Activated CD8-positive, alpha-beta T cell treated with anti-CD3 and anti-CD28 coated beads, Interleukin-2, amount 10 ng/mL, durations not matched to agents 7 days and 5 days (primary cell): ENCODE results near the gene TMEM233. TPM values are rescaled to one million over a fixed set of nuclear protein-coding genes. Genes with fewer than 3 reads are reported as not detected.
"Not testable (repeated sequence)": the region's sequence is repeated elsewhere in the genome, so short reads cannot be mapped to it uniquely, and the experiment has no call there.

ENCODE experiments used
- ATAC-seq: fragments of 150-1000 bp; cut with Tn5 transposase; one replicate; pipeline ENCODE4 v1.10.0; 2021; ENCODE audit warnings: moderate library complexity
- CTCF ChIA-PET: fragments of 350-600 bp; sonication (Branson Sonifier 250); formaldehyde crosslinking; loops from one replicate; lab custom pipeline; 2021; ENCODE audit warnings: antibody characterized with exemption; lab: Charles Lee
- POLR2A ChIA-PET: fragments of 350-600 bp; sonication (Branson Sonifier 250); formaldehyde crosslinking; loops from one replicate; lab custom pipeline; 2021; ENCODE audit warnings: antibody characterized with exemption; lab: Charles Lee
- DNase-seq: peaks from one replicate; pipeline ENCODE4 v3.0.0-alpha.2; 2020
- H3K27ac Mint-ChIP-seq: one replicate; pipeline ENCODE4 v1.8.0; 2021; ENCODE audit warnings: mild to moderate bottlenecking, mixed read lengths
- H3K27me3 Mint-ChIP-seq: one replicate; pipeline ENCODE4 v1.8.0; 2021; ENCODE audit warnings: low read depth, mixed read lengths
- H3K36me3 Mint-ChIP-seq: one replicate; pipeline ENCODE4 v1.8.0; 2021; ENCODE audit warnings: low read depth, mixed read lengths
- H3K4me1 Mint-ChIP-seq: one replicate; pipeline ENCODE4 v1.8.0; 2021; ENCODE audit warnings: low read depth, mixed read lengths
- H3K4me3 Mint-ChIP-seq: one replicate; pipeline ENCODE4 v1.8.0; 2021; ENCODE audit warnings: mild to moderate bottlenecking, mixed read lengths
- H3K9me3 Mint-ChIP-seq: one replicate; pipeline ENCODE4 v1.8.0; 2022; ENCODE audit warnings: mixed read lengths; ENCODE audit not compliant: insufficient read depth
- total RNA-seq, 2 experiments: library from RNA; stranded (reverse); gene quantifications; one replicate each; pipeline ENCODE4 v1.2.3, GENCODE V29; 2021

The TMEM233 gene
- total RNA-seq, 2 experiments from 2014 or later: not detected

- ATAC-seq (no peak), DNase-seq (no peak)
- ChIA-PET CTCF (no interaction called here), POLR2A (no interaction called here)
- Mint-ChIP-seq H3K4me3 (no peak overlapping the region), H3K9me3 (no peaks in the 10 kb centered on the region), H3K27me3 (peaks cover 2% of the 10 kb centered on the region), H3K4me1 (no peaks in the 10 kb centered on the region), H3K36me3 (no peaks in the 10 kb centered on the region), H3K27ac (no peak overlapping the region)
Observed at GRCh38 chr12:119614705-119615104, 21.1 kb downstream of the TMEM233 start.

DNA sequence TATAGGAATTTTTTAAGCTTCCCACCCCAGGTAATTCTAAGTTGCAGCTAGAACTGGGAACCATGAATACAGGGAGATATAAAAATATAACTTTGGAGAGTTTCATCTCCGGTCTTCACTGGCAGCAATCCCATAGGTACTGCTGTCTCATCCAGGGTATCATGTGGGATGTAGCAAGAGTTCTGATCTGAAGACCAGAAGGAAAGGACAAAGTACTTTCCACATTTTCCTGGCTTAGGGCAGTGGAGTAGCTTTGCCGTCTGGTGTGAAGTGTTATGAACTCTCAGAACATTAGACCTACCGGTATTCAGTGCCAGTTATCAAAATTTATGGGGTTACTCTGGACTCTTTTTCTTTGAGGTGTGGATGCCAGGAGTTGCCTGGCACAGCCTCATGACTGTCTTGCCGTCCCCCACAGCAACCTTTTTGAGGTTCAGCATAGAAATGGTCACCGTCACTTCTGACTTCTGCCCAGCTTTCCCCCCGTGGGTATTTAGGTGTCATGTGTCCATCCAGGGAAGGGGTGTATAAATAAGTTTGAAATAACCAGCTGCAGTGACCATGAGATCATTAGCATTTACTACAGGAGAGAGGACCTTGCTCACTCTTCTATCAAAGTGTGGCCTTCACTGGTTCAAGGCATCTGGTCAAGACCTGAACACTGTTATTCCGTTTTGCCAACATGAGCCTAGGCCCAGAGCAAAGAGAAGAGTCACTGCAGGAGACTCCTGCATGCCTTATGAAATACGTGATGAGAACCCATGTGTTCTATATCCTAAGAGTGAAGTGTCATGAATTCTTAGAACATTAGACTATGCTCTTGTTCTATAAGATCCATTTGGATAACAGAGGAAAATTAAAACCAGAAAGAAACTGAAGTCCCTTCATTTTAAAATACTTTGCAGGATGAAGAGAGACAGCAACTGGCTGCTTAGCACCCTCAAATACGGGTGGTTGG is 22.2 kb downstream of the TMEM233 start:
- Mint-ChIP-seq H3K27me3 (peaks cover 4% of the 10 kb centered on the region), H3K4me3 (no peak overlapping the region), H3K36me3 (no peaks in the 10 kb centered on the region), H3K9me3 (no peaks in the 10 kb centered on the region), H3K4me1 (no peaks in the 10 kb centered on the region), H3K27ac (no peak overlapping the region)
- ChIA-PET POLR2A (no interaction called here), CTCF (no interaction called here)
- no peak for DNase-seq
- ATAC-seq: no peak

GRCh38 chr12:119618328-119618896 is 24.8 kb downstream of the TMEM233 start:
- H3K4me3 Mint-ChIP-seq, ATAC-seq, H3K9me3 Mint-ChIP-seq, CTCF ChIA-PET, H3K27me3 Mint-ChIP-seq, H3K36me3 Mint-ChIP-seq, DNase-seq, POLR2A ChIA-PET, H3K4me1 Mint-ChIP-seq, H3K27ac Mint-ChIP-seq: not testable (repeated sequence)

DNA sequence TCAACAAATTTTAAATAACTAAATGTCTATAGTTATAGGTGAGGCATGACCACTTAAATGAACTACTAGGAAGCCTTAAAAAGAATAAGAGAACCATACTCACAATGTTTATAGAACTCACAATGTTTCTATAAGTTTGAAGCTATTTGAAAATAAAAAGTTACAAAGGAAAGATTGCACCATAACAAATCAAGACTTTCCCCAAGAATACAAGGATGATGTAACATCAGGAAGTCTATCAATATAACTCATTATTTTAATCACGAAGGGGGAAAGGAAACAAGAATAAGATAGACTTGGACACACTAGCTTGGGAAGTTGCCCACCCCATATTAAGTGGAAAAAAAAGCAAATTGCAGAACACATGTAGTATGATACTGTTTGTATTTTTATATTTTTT is 26.9 kb downstream of the TMEM233 start:
- no peaks in the 10 kb centered on the region for H3K9me3 Mint-ChIP-seq
- CTCF ChIA-PET: no interaction called here

GRCh38 chr12:119621878-119622277 is 28.3 kb downstream of the TMEM233 start:
- peaks cover 13% of the 10 kb centered on the region for H3K27me3 Mint-ChIP-seq
- ATAC-seq (no peak), DNase-seq (no peak)
- POLR2A ChIA-PET: no interaction called here
- no peaks in the 10 kb centered on the region for H3K9me3 Mint-ChIP-seq
- no peak overlapping the region for H3K27ac Mint-ChIP-seq
- no peaks in the 10 kb centered on the region for H3K36me3 Mint-ChIP-seq
- H3K4me1 Mint-ChIP-seq: no peaks in the 10 kb centered on the region
- H3K4me3 Mint-ChIP-seq: no peak overlapping the region
- CTCF ChIA-PET: interaction anchor here (0.8 kb wide), 1 partner anchor 22 kb away, joined by 3 read pairs; no protein-coding TSS in a partner anchor

More for the DNA sequence above, 26.9 kb downstream of the TMEM233 start:
- no peaks in the 10 kb centered on the region for H3K36me3 Mint-ChIP-seq
- H3K27me3 Mint-ChIP-seq: peaks cover 9% of the 10 kb centered on the region
- DNase-seq (no peak), ATAC-seq (no peak)
- POLR2A ChIA-PET: no interaction called here
- H3K4me3 Mint-ChIP-seq: no peak overlapping the region
- H3K4me1 Mint-ChIP-seq: no peaks in the 10 kb centered on the region
- no peak overlapping the region for H3K27ac Mint-ChIP-seq

- DNase-seq: no peak
- CTCF ChIA-PET: no interaction called here
- ATAC-seq: no peak
- Mint-ChIP-seq H3K9me3 (no peaks in the 10 kb centered on the region), H3K36me3 (no peaks in the 10 kb centered on the region), H3K27ac (no peak overlapping the region), H3K27me3 (peaks cover 14% of the 10 kb centered on the region), H3K4me3 (no peak overlapping the region), H3K4me1 (no peaks in the 10 kb centered on the region)
- POLR2A ChIA-PET: no interaction called here
Observed at GRCh38 chr12:119624966-119625365, 31.4 kb downstream of the TMEM233 start.

DNA sequence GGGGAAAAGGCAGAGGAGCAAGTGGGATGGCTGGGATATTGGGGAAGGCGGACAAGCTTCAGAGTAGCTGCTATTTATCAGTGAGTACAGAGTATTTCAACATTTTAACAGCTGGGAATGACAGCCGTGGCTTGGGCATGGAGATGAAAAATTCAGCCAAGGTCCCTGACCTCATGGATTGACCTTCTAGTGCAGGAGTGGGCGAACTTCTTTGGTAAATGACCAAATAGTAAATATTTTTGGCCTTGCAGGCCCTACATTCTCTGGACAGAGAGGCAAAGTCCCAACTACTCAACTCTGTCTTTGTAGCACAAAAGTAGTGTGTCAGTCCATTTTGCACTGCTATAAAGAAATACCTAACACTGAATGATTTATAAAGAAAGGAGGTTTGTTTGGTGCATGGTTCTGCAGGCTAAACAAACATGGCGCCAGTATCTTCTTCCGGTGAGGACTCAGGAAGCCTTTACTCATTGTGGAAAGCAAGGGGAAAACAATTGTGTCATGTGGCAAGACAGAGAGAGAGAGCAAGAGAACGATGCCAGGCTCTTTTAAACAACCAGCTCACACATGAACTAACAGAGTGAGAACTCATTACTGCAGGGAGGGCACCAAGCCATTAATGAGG is 33.6 kb downstream of the TMEM233 start:
- DNase-seq (no peak), ATAC-seq (no peak)
- CTCF ChIA-PET: no interaction called here
- peaks cover under 1% of the 10 kb centered on the region for H3K4me1 Mint-ChIP-seq
- peaks cover 8% of the 10 kb centered on the region for H3K27me3 Mint-ChIP-seq
- H3K4me3 Mint-ChIP-seq: no peak overlapping the region
- H3K27ac Mint-ChIP-seq: no peak overlapping the region
- POLR2A ChIA-PET: no interaction called here
- no peaks in the 10 kb centered on the region for H3K9me3 Mint-ChIP-seq
- no peaks in the 10 kb centered on the region for H3K36me3 Mint-ChIP-seq

GRCh38 chr12:119627686-119628085 is 34.1 kb downstream of the TMEM233 start:
- H3K4me1 Mint-ChIP-seq: peaks cover 3% of the 10 kb centered on the region
- ChIA-PET CTCF (no interaction called here), POLR2A (no interaction called here)
- H3K4me3 Mint-ChIP-seq: no peak overlapping the region
- no peak for ATAC-seq
- no peak overlapping the region for H3K27ac Mint-ChIP-seq
- DNase-seq: no peak
- H3K27me3 Mint-ChIP-seq: peaks cover 8% of the 10 kb centered on the region
- H3K36me3 Mint-ChIP-seq: no peaks in the 10 kb centered on the region
- H3K9me3 Mint-ChIP-seq: no peaks in the 10 kb centered on the region

- Mint-ChIP-seq H3K27ac (no peak overlapping the region), H3K27me3 (peaks cover 12% of the 10 kb centered on the region), H3K4me1 (peaks cover 3% of the 10 kb centered on the region), H3K9me3 (no peaks in the 10 kb centered on the region), H3K36me3 (no peaks in the 10 kb centered on the region), H3K4me3 (no peak overlapping the region)
- ATAC-seq (no peak), DNase-seq (no peak)
- ChIA-PET POLR2A (no interaction called here), CTCF (no interaction called here)
Observed at GRCh38 chr12:119630223-119630780, 36.7 kb downstream of the TMEM233 start.

DNA sequence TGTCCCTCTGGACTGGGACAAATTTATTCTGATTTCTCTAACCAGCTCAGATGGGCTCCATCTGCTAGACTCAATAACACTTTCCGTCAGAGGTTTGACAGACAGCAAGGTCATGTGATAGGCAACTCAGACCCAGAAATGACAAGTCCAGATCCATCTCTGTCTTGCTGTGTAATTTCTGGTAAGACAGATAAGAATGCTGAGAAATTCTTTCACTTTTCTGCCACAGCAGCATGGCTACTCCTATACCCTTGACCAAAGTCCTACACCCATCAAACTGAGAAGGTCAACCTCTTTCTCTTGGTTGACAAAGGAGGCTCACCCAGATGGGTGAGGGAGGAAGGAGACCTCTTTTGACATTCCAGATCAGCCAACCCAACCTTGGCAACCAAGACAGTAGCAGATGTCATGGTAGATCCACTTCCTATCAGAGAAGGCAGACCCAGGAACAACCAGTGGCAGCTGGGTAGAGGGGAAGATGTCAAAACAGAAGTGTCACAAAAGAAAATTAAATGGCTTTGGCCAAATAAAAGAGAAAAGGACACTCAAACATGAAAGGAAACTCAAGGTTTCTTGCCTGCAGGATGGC is 37.5 kb downstream of the TMEM233 start:
- H3K27me3 Mint-ChIP-seq: peaks cover 12% of the 10 kb centered on the region
- H3K4me3 Mint-ChIP-seq: no peak overlapping the region
- no peaks in the 10 kb centered on the region for H3K36me3 Mint-ChIP-seq
- peaks cover 3% of the 10 kb centered on the region for H3K4me1 Mint-ChIP-seq
- no peak overlapping the region for H3K27ac Mint-ChIP-seq
- ATAC-seq: no peak
- CTCF ChIA-PET: no interaction called here
- POLR2A ChIA-PET: no interaction called here
- no peak for DNase-seq
- no peaks in the 10 kb centered on the region for H3K9me3 Mint-ChIP-seq

- ATAC-seq: no peak
- no peak for DNase-seq
- ChIA-PET POLR2A (no interaction called here), CTCF (no interaction called here)
- Mint-ChIP-seq H3K9me3 (no peaks in the 10 kb centered on the region), H3K4me3 (no peak overlapping the region), H3K27ac (no peak overlapping the region), H3K36me3 (no peaks in the 10 kb centered on the region), H3K27me3 (peaks cover 9% of the 10 kb centered on the region), H3K4me1 (peaks cover 3% of the 10 kb centered on the region)
Observed at GRCh38 chr12:119631930-119632678, 38.5 kb downstream of the TMEM233 start.
